Measurements from ENCODE around the gene COBLL1.
"Not testable (repeated sequence)": the region's sequence is repeated elsewhere in the genome, so short reads cannot be mapped to it uniquely, and the experiment has no call there.

COBLL1 gene

GRCh38 chr2:164780611-164781178 is 60.9 kb downstream of the COBLL1 start:
- DNase-seq = no peak

GRCh38 chr2:164779383-164780057 is 62.1 kb downstream of the COBLL1 start:
- DNase-seq = no peak

DNA sequence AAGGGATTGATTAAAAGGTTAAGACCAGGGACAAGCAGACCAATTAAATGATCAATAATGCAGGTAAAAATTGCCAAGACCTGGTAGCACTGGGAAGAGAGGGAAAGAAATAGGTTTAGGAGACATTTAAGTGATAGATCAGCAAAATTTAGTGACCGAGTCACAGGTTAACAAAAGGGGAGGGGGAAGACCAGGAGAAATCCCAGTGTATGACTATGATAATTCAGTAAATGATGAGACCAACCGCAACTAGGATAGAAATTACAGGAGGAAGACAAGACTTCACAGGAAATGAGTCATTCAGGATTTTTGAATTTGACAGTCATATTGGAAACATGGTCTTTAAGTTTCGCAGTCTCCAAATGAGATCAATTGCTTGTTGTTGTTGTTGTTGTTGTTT is 62.9 kb downstream of the COBLL1 start:
- DNase-seq = no peak

DNA sequence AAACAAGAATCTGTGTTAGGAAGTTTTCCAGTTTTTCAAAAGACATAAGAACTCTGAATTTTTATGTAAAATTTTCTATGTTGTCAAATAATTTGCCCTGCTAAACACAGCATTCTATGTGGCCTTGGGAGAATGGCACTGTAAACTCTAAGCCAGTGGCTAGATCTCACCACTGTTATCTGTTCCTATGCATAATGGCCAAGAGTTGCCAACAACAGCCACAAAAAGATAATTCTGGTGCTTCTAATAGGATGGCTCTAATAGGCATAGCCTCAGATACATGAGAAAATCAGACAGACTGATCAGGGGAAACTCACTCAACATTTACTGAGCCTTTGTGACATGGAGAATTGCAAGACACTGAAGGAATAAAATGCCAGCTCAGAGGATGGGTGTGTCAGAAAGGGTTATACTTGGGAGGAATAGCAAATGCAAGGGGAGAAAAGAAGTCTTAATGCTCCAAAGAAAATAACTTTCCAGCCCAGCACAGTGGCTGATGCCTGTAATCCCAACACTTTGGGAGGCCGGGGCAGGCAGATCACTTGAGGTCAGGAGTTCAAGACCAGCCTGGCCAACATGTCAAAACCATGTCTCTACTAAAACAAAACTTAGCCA is 63.7 kb downstream of the COBLL1 start:
- DNase-seq = no peak

- no peak for DNase-seq
These were observed 68.0 kb downstream of the COBLL1 start for GRCh38 chr2:164773635-164774034.

- no peak for DNase-seq
These were observed 68.5 kb downstream of the COBLL1 start for GRCh38 chr2:164773091-164773490.

GRCh38 chr2:164771897-164772296 is 69.7 kb downstream of the COBLL1 start:
- DNase-seq = no peak

GRCh38 chr2:164770421-164770916 is 71.2 kb downstream of the COBLL1 start:
- no peak for DNase-seq

- DNase-seq = no peak
These were observed 74.7 kb downstream of the COBLL1 start for GRCh38 chr2:164766954-164767320.

- DNase-seq = no peak
These were observed 75.2 kb downstream of the COBLL1 start for GRCh38 chr2:164766216-164766953.

DNA sequence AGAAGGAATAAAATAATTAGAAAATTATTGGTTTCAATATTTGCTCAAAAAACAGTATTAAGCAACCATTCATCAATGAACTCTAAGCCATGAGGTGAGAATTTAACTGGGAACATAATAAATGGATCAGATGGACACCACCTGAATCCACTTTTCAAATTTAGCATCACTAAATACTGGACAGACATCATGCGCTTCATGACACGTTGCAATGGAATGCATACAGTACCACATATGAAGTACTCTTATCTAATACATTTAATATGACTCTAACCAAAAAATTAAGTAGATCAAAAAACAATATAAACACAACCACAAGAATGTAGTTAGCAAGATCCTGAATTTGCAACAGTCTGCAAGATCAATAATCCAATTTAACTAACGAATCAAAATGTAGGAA is 76.6 kb downstream of the COBLL1 start:
- no peak for DNase-seq

DNA sequence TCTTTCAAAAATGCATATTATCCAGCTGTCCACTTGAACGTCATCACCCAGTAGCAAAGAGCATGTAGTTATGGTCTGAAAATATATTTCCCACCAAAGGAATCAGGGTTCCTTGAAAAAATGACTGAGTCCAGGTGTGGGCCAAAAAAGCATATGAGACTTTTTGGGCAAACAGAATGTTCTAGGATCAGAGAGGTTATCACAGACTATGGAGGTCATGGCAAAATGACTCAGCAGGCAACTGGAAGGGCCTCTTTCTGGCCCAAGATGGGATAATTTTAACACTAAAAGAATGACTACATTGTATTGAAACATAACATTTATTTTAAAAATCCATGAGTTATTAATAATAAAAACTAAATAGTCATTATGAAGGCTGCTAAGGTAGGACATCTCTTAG is 77.1 kb downstream of the COBLL1 start:
- no peak for DNase-seq

GRCh38 chr2:164763431-164763830 is 78.2 kb downstream of the COBLL1 start:
- no peak for DNase-seq

DNA sequence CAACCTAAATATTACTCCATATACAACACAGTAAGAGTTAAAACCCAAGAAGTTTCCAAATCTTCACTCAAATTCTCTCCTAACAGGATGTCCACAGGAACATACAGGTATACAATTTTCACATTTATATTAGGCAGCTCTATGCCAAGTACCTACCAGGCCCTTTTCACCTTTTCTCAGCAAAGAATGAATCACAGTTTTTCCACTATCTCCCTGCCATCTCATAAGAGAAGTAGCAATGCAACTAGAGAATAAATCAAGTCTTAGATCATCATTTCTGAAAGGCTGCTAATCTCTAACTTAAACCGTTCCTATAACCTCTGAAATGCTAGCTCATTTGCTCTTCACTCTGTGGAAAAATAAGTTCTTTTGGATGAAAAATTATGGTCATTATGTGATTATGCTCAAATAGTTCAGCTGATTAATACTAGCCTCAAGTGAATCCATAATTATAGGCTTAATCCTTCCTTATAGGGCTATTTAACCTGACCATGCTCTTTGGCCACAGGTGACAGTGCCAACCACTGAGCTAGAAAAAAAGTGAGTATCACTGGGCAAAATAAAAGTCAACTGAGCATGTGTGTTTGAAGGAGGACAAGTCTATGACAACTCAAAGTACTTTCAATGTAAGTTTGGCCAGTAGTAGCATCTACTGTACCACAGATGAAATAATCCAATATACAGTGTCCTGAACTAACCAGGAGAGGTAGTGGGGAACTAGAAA is 79.7 kb downstream of the COBLL1 start:
- no peak for DNase-seq

DNA sequence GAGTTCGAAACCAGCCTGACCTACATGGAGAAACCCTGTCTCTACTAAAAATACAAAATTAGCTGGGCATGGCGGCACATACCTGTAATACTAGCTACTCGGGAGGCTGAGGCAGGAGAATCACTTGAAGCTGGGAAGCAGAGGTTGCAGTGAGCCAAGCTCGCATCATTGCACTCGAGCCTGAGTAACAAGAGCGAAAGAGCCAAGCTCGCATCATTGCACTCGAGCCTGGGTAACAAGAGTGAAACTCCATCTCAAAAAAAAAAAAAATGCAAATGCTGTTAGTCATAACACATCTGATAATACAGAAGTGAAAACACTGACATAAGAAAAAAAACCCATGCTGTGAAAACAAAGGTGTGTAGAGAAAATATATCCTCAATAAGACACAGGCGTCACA is 80.4 kb downstream of the COBLL1 start:
- DNase-seq = not testable (repeated sequence)

DNA sequence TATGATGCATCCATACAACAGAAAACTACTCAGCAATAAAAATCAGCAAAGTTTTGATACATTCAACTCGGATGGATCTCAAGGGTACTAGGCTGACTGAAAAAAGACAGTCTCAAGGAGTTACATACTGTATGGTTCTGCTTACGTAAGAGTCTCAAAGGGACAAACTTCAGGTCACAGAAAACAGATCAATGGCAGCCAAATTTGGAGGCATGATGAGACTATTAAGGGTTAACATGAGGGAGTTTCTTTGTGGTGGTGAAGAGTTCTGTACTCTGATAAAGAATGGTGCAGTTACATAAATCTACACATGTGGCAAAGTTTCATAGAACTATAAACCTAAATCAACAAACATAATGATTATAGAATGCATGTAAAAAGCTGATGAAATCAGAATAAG is 81.4 kb downstream of the COBLL1 start:
- DNase-seq = no peak

DNA sequence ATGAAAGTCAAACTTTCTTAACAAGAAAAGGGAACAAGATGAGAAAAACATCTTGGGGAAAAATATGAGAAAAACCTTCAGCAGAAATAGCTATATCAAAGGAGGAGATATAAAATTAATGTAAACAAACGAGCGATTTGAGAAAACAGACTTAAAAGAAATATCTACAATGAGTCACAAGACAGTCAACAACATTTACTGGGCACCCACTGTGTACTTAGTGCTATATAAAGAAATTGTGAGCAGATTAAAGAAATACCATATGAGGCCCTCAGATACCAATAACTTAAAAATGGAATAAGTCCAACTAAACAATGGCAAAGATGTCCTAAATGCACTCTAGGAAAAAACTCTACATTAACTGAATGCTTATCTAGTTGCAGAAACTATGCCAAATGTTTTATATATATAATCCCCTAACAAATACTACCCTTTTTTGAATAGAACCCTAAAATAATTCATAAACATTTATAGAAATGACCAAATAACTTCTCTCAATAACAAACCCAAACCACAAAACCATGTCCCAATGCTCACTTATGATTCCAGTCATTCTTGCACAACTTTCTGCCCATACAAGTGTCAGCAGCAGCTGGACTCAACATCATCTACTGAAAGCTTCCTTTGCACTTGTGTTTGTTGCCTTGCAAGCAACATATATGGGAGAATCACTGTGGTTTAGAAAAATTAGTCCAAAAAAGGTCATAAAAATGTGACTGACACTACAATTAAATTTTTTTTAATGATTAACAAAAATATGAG is 83.5 kb downstream of the COBLL1 start:
- DNase-seq = no peak

DNA sequence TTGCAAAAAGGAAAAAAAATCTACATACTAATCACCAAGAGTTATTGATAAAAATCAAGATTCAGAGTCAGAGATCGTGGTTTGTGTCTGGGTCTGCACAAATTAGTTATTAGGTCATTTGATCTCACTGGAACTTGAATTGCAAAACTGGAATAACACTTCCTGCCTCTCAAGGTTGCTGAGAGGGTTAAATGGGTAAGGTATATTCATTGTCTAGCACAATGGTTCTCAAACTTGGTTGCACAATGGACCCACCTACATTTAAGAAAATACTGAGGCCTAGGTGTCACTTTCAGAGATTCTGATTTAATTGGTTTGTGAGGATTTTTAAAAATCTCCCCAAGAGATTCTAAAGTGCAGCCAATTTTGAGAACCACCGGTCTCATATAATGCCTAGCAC is 84.8 kb downstream of the COBLL1 start:
- DNase-seq = no peak

- DNase-seq = no peak
These were observed 85.7 kb downstream of the COBLL1 start for GRCh38 chr2:164755952-164756351.

DNA sequence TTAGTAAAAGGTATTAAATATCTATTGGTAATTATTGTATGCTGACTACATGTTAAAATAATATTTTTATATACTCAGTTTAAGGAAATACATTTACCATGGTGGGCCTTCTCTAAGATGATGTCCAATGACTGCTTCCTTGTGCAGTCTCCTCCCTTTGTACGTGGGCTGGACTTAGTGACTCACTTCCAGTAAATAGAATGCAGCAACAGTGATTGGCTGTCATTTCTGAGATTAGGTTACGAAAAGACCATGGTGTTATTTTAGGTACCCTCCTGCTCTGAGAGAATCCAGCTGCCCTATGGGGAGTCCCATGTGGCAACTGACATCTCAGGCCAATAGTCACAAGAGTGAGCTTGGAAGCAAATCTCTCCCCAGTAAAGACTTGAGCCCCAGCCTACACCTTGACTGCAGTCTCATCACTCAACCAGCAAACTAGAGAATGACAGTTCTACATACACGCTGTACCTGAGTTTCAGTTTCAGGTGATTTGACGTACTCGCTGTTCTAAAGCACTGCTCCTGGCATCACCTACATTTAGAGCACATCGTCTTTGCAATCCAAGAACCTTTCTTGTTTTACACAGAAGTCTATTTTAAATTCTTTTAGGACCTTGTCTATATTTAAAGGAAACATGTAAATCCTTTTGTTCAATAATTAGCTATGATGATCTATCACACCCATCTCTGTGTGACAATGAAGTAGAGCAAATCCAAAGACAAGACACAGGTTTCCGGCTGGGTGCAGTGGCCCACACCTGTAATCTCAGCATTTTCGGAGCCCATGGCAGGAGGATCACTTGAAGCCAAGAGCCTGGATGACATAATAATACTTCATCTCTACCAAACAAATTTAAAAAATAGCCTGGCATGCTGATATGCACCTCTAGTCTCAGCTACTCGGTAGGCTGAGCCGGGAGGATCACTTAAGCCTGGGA is 87.2 kb downstream of the COBLL1 start:
- DNase-seq = no peak

GRCh38 chr2:164752956-164753355 is 88.7 kb downstream of the COBLL1 start:
- no peak for DNase-seq
